SK-N-SH treated with all-trans-retinoic acid at 6 μM for 48 hours (cell line): ENCODE measurements around the gene SKOR1.

Experiments
- ATAC-seq: fragments of 200-7000 bp; cut with Tn5 transposase; 3 replicates; pipeline ENCODE4 v1.9.1; 2020; ENCODE audit warnings: mild to moderate bottlenecking, moderate library complexity
- ARNTL ChIP-seq: fragments of 450-650 bp; formaldehyde crosslinking; IDR thresholded peaks from 2 replicates; pipeline ENCODE4 v1.5.0; 2020; ENCODE audit warnings: low read depth, mild to moderate bottlenecking, moderate library complexity, borderline replicate concordance
- BACH2 ChIP-seq: fragments of 250-450 bp; sonication (Bioruptor Pico); IDR thresholded peaks from 2 replicates; pipeline ENCODE4 v1.9.0; 2021; ENCODE audit warnings: mild to moderate bottlenecking, borderline replicate concordance
- ESRRG ChIP-seq: fragments of 250-450 bp; sonication (Bioruptor Pico); IDR thresholded peaks from 2 replicates; pipeline ENCODE4 v1.6.1; 2021; ENCODE audit warnings: mild to moderate bottlenecking
- OSR1 ChIP-seq: fragments of 250-450 bp; sonication (Bioruptor Pico); IDR thresholded peaks from 2 replicates; pipeline ENCODE4 v1.8.0; 2022; ENCODE audit warnings: moderate library complexity, mild to moderate bottlenecking, inconsistent platforms
- PPARA ChIP-seq: fragments of 250-450 bp; sonication (Bioruptor Pico); IDR thresholded peaks from 2 replicates; pipeline ENCODE4 v1.5.0; 2020; ENCODE audit warnings: mild to moderate bottlenecking, borderline replicate concordance
- RARB ChIP-seq: fragments of 250-450 bp; sonication (Bioruptor Pico); IDR thresholded peaks from 2 replicates; pipeline ENCODE4 v1.8.0; 2021; ENCODE audit warnings: mild to moderate bottlenecking, moderate library complexity
- SNAI2 ChIP-seq: fragments of 250-450 bp; sonication (Bioruptor Pico); IDR thresholded peaks from 2 replicates; pipeline ENCODE4 v1.5.0; 2020; ENCODE audit warnings: mild to moderate bottlenecking, moderate library complexity
- TCF4 ChIP-seq: fragments of 250-450 bp; sonication (Bioruptor Pico); IDR thresholded peaks from 2 replicates; pipeline ENCODE4 v1.8.0; 2021; ENCODE audit warnings: mild to moderate bottlenecking, moderate library complexity, borderline replicate concordance
- ZC3H10 ChIP-seq: fragments of 250-450 bp; sonication (Bioruptor Pico); IDR thresholded peaks from 2 replicates; pipeline ENCODE4 v1.5.1; 2021; ENCODE audit warnings: mild to moderate bottlenecking, moderate library complexity
- ZFP3 ChIP-seq: fragments of 250-450 bp; sonication (Bioruptor Pico); IDR thresholded peaks from 2 replicates; pipeline ENCODE4 v1.5.0; 2020; ENCODE audit warnings: mild to moderate bottlenecking, moderate library complexity
- ZFP30 ChIP-seq: fragments of 450-650 bp; formaldehyde crosslinking; IDR thresholded peaks from 2 replicates; pipeline ENCODE4 v1.5.0; 2022; ENCODE audit warnings: mild to moderate bottlenecking, moderate library complexity
- ZNF565 ChIP-seq: fragments of 450-650 bp; formaldehyde crosslinking; conservative IDR thresholded peaks from 2 replicates; pipeline ENCODE4 v1.5.0; 2020; ENCODE audit warnings: low read depth, mild to moderate bottlenecking, moderate library complexity
- ZNF8 ChIP-seq: fragments of 450-650 bp; formaldehyde crosslinking; IDR thresholded peaks from 2 replicates; pipeline ENCODE4 v1.5.0; 2020; ENCODE audit warnings: mild to moderate bottlenecking, moderate library complexity
- TF ChIP-seq, protein P1 (sequence below): fragments of 250-450 bp; sonication (Bioruptor Pico); IDR thresholded peaks from 2 replicates; pipeline ENCODE4 v1.5.0; 2020; ENCODE audit warnings: mild to moderate bottlenecking, moderate library complexity
- TF ChIP-seq, protein P2 (sequence below): fragments of 250-450 bp; sonication (Bioruptor Pico); IDR thresholded peaks from 2 replicates; pipeline ENCODE4 v1.8.0; 2020; ENCODE audit warnings: mild to moderate bottlenecking, moderate library complexity, borderline replicate concordance
- TF ChIP-seq, protein P3 (sequence below): fragments of 250-450 bp; sonication (Bioruptor Pico); IDR thresholded peaks from 2 replicates; pipeline ENCODE4 v1.5.1; 2020; ENCODE audit warnings: low read depth, mild to moderate bottlenecking, moderate library complexity
- TF ChIP-seq, protein P4 (sequence below): fragments of 250-450 bp; sonication (Bioruptor Pico); IDR thresholded peaks from 2 replicates; pipeline ENCODE4 v1.5.1; 2021; ENCODE audit warnings: mild to moderate bottlenecking, moderate library complexity
- TF ChIP-seq, protein P5 (sequence below): fragments of 250-450 bp; sonication (Bioruptor Pico); IDR thresholded peaks from 2 replicates; pipeline ENCODE4 v1.8.0; 2021; ENCODE audit warnings: low read depth, mild to moderate bottlenecking, moderate library complexity, borderline replicate concordance

Gene SKOR1

DNA sequence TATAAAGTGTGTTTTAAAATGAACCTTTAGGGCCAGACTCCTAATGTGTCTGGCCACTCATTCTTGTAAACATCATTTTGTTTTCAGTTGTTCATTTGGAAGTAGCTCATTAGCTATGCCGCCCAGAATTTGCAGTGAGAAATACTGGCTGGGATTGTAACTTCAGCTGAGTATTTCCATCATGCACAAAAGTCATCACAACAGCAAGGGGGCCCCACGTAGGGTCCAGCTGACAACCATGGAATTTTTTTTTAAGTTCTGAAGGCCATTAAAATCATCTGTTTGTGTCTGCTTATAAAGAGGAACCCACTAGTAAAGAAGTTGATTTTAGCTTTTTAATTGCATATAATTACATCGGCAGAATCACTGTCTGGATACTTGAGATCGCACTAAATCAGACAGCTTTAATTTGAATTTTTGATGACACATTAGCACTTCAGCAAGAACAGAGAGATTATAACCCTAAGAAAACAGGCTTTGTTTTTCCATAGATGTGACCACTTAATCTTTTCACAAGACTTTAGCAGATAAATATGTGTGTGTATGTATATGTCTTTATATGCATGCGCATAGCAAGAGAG, 46.3 kb upstream of the SKOR1 start (continued):
- TF ChIP-seq, protein P1, sequence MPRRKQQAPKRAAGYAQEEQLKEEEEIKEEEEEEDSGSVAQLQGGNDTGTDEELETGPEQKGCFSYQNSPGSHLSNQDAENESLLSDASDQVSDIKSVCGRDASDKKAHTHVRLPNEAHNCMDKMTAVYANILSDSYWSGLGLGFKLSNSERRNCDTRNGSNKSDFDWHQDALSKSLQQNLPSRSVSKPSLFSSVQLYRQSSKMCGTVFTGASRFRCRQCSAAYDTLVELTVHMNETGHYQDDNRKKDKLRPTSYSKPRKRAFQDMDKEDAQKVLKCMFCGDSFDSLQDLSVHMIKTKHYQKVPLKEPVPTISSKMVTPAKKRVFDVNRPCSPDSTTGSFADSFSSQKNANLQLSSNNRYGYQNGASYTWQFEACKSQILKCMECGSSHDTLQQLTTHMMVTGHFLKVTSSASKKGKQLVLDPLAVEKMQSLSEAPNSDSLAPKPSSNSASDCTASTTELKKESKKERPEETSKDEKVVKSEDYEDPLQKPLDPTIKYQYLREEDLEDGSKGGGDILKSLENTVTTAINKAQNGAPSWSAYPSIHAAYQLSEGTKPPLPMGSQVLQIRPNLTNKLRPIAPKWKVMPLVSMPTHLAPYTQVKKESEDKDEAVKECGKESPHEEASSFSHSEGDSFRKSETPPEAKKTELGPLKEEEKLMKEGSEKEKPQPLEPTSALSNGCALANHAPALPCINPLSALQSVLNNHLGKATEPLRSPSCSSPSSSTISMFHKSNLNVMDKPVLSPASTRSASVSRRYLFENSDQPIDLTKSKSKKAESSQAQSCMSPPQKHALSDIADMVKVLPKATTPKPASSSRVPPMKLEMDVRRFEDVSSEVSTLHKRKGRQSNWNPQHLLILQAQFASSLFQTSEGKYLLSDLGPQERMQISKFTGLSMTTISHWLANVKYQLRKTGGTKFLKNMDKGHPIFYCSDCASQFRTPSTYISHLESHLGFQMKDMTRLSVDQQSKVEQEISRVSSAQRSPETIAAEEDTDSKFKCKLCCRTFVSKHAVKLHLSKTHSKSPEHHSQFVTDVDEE (CRISPR knock-in tag): no peak
- TF ChIP-seq SNAI2 (CRISPR knock-in tag) (no peak), ARNTL (CRISPR knock-in tag) (no peak)

DNA sequence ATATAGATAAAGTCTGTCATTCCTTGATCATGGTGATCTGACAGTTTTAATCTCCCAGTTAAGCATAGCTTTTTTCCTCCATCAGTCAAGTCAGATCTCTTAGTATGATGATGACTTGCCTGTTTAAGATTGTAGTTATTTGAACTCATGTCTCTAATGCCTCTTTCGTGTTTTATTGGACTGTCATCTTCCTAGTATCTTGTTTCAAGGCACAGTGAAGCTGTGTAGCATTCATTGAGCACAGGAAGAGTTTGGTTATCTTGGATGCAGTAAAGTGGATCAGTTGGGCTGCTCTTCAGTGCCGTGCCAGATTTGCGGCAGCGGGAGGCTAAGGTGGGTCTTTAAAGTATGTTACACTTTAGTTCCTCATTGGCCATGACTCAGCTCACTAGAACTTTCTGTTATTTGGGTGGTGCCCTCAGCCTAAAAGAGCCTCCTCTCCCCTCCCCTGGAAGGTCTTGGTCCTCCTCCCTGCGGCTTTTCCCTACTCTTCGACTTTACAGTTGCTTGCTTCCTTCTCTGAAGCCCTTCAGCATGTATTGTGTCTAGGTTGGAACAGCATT, 45.7 kb upstream of the SKOR1 start:
- no peak for ATAC-seq
- TF ChIP-seq, protein P2, sequence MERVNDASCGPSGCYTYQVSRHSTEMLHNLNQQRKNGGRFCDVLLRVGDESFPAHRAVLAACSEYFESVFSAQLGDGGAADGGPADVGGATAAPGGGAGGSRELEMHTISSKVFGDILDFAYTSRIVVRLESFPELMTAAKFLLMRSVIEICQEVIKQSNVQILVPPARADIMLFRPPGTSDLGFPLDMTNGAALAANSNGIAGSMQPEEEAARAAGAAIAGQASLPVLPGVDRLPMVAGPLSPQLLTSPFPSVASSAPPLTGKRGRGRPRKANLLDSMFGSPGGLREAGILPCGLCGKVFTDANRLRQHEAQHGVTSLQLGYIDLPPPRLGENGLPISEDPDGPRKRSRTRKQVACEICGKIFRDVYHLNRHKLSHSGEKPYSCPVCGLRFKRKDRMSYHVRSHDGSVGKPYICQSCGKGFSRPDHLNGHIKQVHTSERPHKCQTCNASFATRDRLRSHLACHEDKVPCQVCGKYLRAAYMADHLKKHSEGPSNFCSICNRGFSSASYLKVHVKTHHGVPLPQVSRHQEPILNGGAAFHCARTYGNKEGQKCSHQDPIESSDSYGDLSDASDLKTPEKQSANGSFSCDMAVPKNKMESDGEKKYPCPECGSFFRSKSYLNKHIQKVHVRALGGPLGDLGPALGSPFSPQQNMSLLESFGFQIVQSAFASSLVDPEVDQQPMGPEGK: no peak
- TF ChIP-seq BACH2 (CRISPR knock-in tag) (no peak), ZFP3 (no peak), OSR1 (no peak), ESRRG (CRISPR knock-in tag) (no peak), ZC3H10 (CRISPR knock-in tag) (no peak), RARB (CRISPR knock-in tag) (no peak), ZNF565 (CRISPR knock-in tag) (no peak), TCF4 (no peak), ARNTL (CRISPR knock-in tag) (no peak), PPARA (CRISPR knock-in tag) (no peak), ZFP30 (CRISPR knock-in tag) (no peak), ZNF8 (CRISPR knock-in tag) (no peak)
- TF ChIP-seq, protein P3, sequence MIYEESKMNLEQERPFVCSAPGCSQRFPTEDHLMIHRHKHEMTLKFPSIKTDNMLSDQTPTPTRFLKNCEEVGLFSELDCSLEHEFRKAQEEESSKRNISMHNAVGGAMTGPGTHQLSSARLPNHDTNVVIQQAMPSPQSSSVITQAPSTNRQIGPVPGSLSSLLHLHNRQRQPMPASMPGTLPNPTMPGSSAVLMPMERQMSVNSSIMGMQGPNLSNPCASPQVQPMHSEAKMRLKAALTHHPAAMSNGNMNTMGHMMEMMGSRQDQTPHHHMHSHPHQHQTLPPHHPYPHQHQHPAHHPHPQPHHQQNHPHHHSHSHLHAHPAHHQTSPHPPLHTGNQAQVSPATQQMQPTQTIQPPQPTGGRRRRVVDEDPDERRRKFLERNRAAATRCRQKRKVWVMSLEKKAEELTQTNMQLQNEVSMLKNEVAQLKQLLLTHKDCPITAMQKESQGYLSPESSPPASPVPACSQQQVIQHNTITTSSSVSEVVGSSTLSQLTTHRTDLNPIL: no peak
- TF ChIP-seq, protein P4, sequence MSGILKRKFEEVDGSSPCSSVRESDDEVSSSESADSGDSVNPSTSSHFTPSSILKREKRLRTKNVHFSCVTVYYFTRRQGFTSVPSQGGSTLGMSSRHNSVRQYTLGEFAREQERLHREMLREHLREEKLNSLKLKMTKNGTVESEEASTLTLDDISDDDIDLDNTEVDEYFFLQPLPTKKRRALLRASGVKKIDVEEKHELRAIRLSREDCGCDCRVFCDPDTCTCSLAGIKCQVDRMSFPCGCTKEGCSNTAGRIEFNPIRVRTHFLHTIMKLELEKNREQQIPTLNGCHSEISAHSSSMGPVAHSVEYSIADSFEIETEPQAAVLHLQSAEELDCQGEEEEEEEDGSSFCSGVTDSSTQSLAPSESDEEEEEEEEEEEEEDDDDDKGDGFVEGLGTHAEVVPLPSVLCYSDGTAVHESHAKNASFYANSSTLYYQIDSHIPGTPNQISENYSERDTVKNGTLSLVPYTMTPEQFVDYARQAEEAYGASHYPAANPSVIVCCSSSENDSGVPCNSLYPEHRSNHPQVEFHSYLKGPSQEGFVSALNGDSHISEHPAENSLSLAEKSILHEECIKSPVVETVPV (CRISPR knock-in tag): no peak
- TF ChIP-seq, protein P1 (CRISPR knock-in tag): no peak
- TF ChIP-seq, protein P5, sequence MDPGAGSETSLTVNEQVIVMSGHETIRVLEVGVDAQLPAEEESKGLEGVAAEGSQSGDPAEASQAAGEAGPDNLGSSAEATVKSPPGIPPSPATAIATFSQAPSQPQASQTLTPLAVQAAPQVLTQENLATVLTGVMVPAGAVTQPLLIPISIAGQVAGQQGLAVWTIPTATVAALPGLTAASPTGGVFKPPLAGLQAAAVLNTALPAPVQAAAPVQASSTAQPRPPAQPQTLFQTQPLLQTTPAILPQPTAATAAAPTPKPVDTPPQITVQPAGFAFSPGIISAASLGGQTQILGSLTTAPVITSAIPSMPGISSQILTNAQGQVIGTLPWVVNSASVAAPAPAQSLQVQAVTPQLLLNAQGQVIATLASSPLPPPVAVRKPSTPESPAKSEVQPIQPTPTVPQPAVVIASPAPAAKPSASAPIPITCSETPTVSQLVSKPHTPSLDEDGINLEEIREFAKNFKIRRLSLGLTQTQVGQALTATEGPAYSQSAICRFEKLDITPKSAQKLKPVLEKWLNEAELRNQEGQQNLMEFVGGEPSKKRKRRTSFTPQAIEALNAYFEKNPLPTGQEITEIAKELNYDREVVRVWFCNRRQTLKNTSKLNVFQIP (CRISPR knock-in tag): no peak
